GM23338 (cell line): ENCODE results near the gene CFAP57. TPM values are rescaled to one million over a fixed set of nuclear protein-coding genes. Genes with fewer than 3 reads are reported as not detected.

ENCODE experiments used
- ATAC-seq: fragments of 200-7000 bp; cut with Tn5 transposase; 3 replicates; pipeline ENCODE4 v1.9.1; 2020
- DNase-seq: peaks from one replicate; pipeline ENCODE4 v3.0.0-alpha.2; 2015; ENCODE audit warnings: low spot score
- H2AFZ ChIP-seq: fragments of 200-600 bp; sonication (generic); 2 replicates; pipeline ENCODE4 v1.8.0; 2016; ENCODE audit warnings: antibody characterized with exemption, mild to moderate bottlenecking, moderate library complexity
- H3F3A ChIP-seq: fragments of 200-600 bp; sonication (generic); replicated peaks from 2 replicates; pipeline ENCODE4 v1.8.0; 2017; ENCODE audit warnings: antibody characterized with exemption, mixed run types, low read depth
- H3K27ac ChIP-seq: fragments of 200-600 bp; sonication (generic); 2 replicates; pipeline ENCODE4 v1.6.1; 2016; ENCODE audit warnings: low read depth
- H3K27me3 ChIP-seq: fragments of 200-600 bp; sonication (generic); 2 replicates; pipeline ENCODE4 v1.8.0; 2016; ENCODE audit warnings: mild to moderate bottlenecking, mixed run types, moderate library complexity; ENCODE audit not compliant: insufficient read depth
- H3K36me3 ChIP-seq: fragments of 200-600 bp; sonication (generic); 2 replicates; pipeline ENCODE4 v1.8.0; 2016; ENCODE audit warnings: mild to moderate bottlenecking; ENCODE audit not compliant: insufficient read depth
- H3K4me1 ChIP-seq: fragments of 200-600 bp; sonication (generic); 2 replicates; pipeline ENCODE4 v1.8.0; 2016; ENCODE audit warnings: mild to moderate bottlenecking, moderate library complexity; ENCODE audit not compliant: insufficient read depth
- H3K4me2 ChIP-seq: fragments of 200-600 bp; sonication (generic); 2 replicates; pipeline ENCODE4 v1.7.1; 2017; ENCODE audit warnings: mixed run types
- H3K4me3 ChIP-seq: fragments of 200-600 bp; sonication (generic); 2 replicates; pipeline ENCODE4 v1.6.1; 2016; ENCODE audit warnings: mixed run types
- H3K79me2 ChIP-seq: fragments of 200-600 bp; sonication (generic); replicated peaks from 2 replicates; pipeline ENCODE4 v1.8.0; 2017; ENCODE audit warnings: mild to moderate bottlenecking; ENCODE audit not compliant: insufficient read depth
- H3K9me2 ChIP-seq: fragments of 200-600 bp; sonication (generic); 2 replicates; pipeline ENCODE4 v1.8.0; 2017; ENCODE audit not compliant: insufficient read depth
- H4K20me1 ChIP-seq: fragments of 200-600 bp; sonication (generic); replicated peaks from 2 replicates; pipeline ENCODE4 v1.8.0; 2017; ENCODE audit warnings: mild to moderate bottlenecking; ENCODE audit not compliant: insufficient read depth
- H3K27ac Mint-ChIP-seq: 2 replicates; pipeline ENCODE4 v1.8.0; 2020; ENCODE audit warnings: inconsistent platforms, mild to moderate bottlenecking, moderate library complexity, mixed read lengths
- H3K27me3 Mint-ChIP-seq: 3 replicates; pipeline ENCODE4 v1.8.0; 2022; ENCODE audit warnings: low read depth, mild to moderate bottlenecking, moderate library complexity, mixed read lengths, inconsistent platforms; ENCODE audit not compliant: insufficient read depth, poor library complexity
- H3K36me3 Mint-ChIP-seq: 3 replicates; pipeline ENCODE4 v1.8.0; 2021; ENCODE audit warnings: low read depth, mild to moderate bottlenecking, inconsistent platforms, moderate library complexity, mixed read lengths
- H3K4me1 Mint-ChIP-seq: 3 replicates; pipeline ENCODE4 v1.8.0; 2020; ENCODE audit warnings: mild to moderate bottlenecking, inconsistent platforms, mixed read lengths
- H3K4me3 Mint-ChIP-seq: 3 replicates; pipeline ENCODE4 v1.8.0; 2021; ENCODE audit warnings: moderate library complexity, mild to moderate bottlenecking, inconsistent platforms, mixed read lengths
- H3K9me3 Mint-ChIP-seq: 3 replicates; pipeline ENCODE4 v1.8.0; 2020; ENCODE audit warnings: moderate library complexity, mild to moderate bottlenecking, inconsistent platforms, mixed read lengths
- CTCF ChIP-seq, 2 experiments: fragments of 200-600 bp in 1 of 2; sonication (generic) in 1 of 2; conservative IDR thresholded peaks; 2 replicates each; pipeline versions ENCODE4 v1.5.1 to v1.6.1; 2016 to 2017; ENCODE audit warnings: antibody characterized with exemption in 2 of 2, low read depth in 2 of 2, mild to moderate bottlenecking in 2 of 2, moderate library complexity in 1 of 2
- JUNB ChIP-seq: IDR thresholded peaks from one replicate; pipeline ENCODE4 v1.6.1; 2016; ENCODE audit warnings: antibody characterized with exemption; ENCODE audit not compliant: unreplicated experiment
- NANOG ChIP-seq: IDR thresholded peaks from 2 replicates; pipeline ENCODE4 v1.6.1; 2016; ENCODE audit warnings: antibody characterized with exemption, borderline replicate concordance
- ZNF462 ChIP-seq: fragments of 250-450 bp; sonication (Bioruptor Pico); IDR thresholded peaks from 2 replicates; pipeline ENCODE4 v1.5.0; 2020; ENCODE audit warnings: mild to moderate bottlenecking, moderate library complexity
- polyA plus RNA-seq: library from polyadenylated mRNA; unstranded; fragments of >200 nt; fragmentation: Nextera tagmentation; extraction: Ambion mirVana; gene quantifications from 2 replicates; pipeline ENCODE4 v1.2.1, GENCODE V29; 2016
- total RNA-seq: library from RNA; depleted of rRNA; stranded (reverse); fragments of >200 nt; shearing (Covaris generic); gene quantifications from 2 replicates; pipeline ENCODE4 v1.2.3, GENCODE V29; 2014

Gene CFAP57
- total and polyA plus RNA-seq, 2 experiments from 2014 or later: 0.37 to 0.38 TPM

GRCh38 chr1:43232482-43232881 is 60.4 kb downstream of the CFAP57 start (continued):
- no peak for TF ChIP-seq ZNF462

GRCh38 chr1:43233631-43234030 is 61.5 kb downstream of the CFAP57 start:
- DNase-seq: no peak
- H3K4me3 ChIP-seq: no peak overlapping the region
- Mint-ChIP-seq H3K27me3 (no peaks in the 10 kb centered on the region), H3K27ac (no peak overlapping the region), H3K4me1 (peaks cover 17% of the 10 kb centered on the region), H3K36me3 (no peaks in the 10 kb centered on the region; the same call in 2 of the 3 replicates), H3K4me3 (no peak overlapping the region), H3K9me3 (no peaks in the 10 kb centered on the region)
- no peak overlapping the region for H3K27ac ChIP-seq
- no peaks in the 10 kb centered on the region for H3F3A ChIP-seq
- no peaks in the 10 kb centered on the region for H3K9me2 ChIP-seq
- H3K27me3 ChIP-seq: no peaks in the 10 kb centered on the region
- peaks cover 8% of the 10 kb centered on the region; the same call in 1 of the 2 replicates for H3K4me1 ChIP-seq
- H3K36me3 ChIP-seq: no peaks in the 10 kb centered on the region
- no peaks in the 10 kb centered on the region for H4K20me1 ChIP-seq
- no peaks in the 10 kb centered on the region for H3K79me2 ChIP-seq
- TF ChIP-seq JUNB (no peak), ZNF462 (no peak), CTCF (conservative IDR thresholded peaks at IDR 0.05; ENCODE audit: low read depth in 2 of 2) (no peak), NANOG (no peak)
- H3K4me2 ChIP-seq: no peak overlapping the region
- ATAC-seq: no peak
- H2AFZ ChIP-seq: no peak overlapping the region
